Panc1 (cell line): ENCODE measurements around the gene NT5DC2. TPM values are rescaled to one million over a fixed set of nuclear protein-coding genes. Genes with fewer than 3 reads are reported as not detected.

ENCODE experiments used
- ATAC-seq: fragments of 200-7000 bp; cut with Tn5 transposase; 2 replicates; pipeline ENCODE4 v1.9.1; 2020; ENCODE audit warnings: mild to moderate bottlenecking, moderate library complexity
- BruUV-seq: library from RNA; stranded (reverse); fragments of 400-500 nt; replicated peaks from 2 replicates; lab custom pipeline; 2021; lab: Mats Ljungman, UMichigan
- CTCF ChIA-PET: fragments of 300-600 bp; sonication (Branson Sonifier 250); formaldehyde crosslinking; loops from one replicate; lab custom pipeline; 2022; ENCODE audit warnings: antibody characterized with exemption; lab: Charles Lee
- POLR2A ChIA-PET: fragments of 300-600 bp; sonication (Branson Sonifier 250); formaldehyde crosslinking; loops from one replicate; lab custom pipeline; 2022; ENCODE audit warnings: antibody characterized with exemption; lab: Charles Lee
- DNase-seq: peaks from one replicate; pipeline ENCODE4 v3.0.0-alpha.2; 2010; ENCODE audit warnings: low read depth, low spot score
- H3K27ac ChIP-seq: 2 replicates; pipeline ENCODE4 v1.5.1; 2011; ENCODE audit warnings: mild to moderate bottlenecking, low read length, inconsistent platforms
- H3K27me3 ChIP-seq: fragments of 200-500 bp; sonication (Bioruptor generic); 2 replicates; pipeline ENCODE4 v1.6.0; 2014; ENCODE audit warnings: low read length, inconsistent platforms; ENCODE audit not compliant: control insufficient read depth, insufficient read depth
- H3K36me3 ChIP-seq: fragments of 200-500 bp; sonication (Bioruptor generic); 2 replicates; pipeline ENCODE4 v1.5.1; 2014; ENCODE audit warnings: inconsistent platforms, mild to moderate bottlenecking, low read length, moderate library complexity; ENCODE audit not compliant: control insufficient read depth, insufficient read depth
- H3K4me1 ChIP-seq: 2 replicates; pipeline ENCODE4 v1.5.1; 2011; ENCODE audit warnings: inconsistent platforms, mild to moderate bottlenecking, low read length, moderate library complexity; ENCODE audit not compliant: control insufficient read depth, insufficient read depth
- H3K4me3 ChIP-seq, 2 experiments: 2 replicates each; pipeline ENCODE4 v1.5.1; 2011 to 2012; ENCODE audit warnings: low read depth in 2 of 2, low read length in 2 of 2, mild to moderate bottlenecking in 2 of 2, inconsistent platforms in 1 of 2, moderate library complexity in 1 of 2
- H3K9me3 ChIP-seq: fragments of 200-500 bp; sonication (Bioruptor generic); 2 replicates; pipeline ENCODE4 v1.5.1; 2014; ENCODE audit warnings: low read depth, mild to moderate bottlenecking, inconsistent platforms, low read length, moderate library complexity; ENCODE audit not compliant: control insufficient read depth, insufficient read depth
- CTCF ChIP-seq: fragments of 450-650 bp; IDR thresholded peaks from 2 replicates; pipeline ENCODE4 v1.5.1; 2017; ENCODE audit warnings: mild to moderate bottlenecking
- POLR2AphosphoS5 ChIP-seq: IDR thresholded peaks from 2 replicates; pipeline ENCODE4 v1.6.1; 2012; ENCODE audit warnings: mild to moderate bottlenecking, low read depth, low read length, moderate library complexity
- REST ChIP-seq, 2 experiments: IDR thresholded peaks; 2 replicates each; pipeline ENCODE4 v1.6.1; 2011 to 2012; ENCODE audit warnings: low read depth in 2 of 2, control low read depth in 1 of 2, low read length in 1 of 2, mild to moderate bottlenecking in 1 of 2, moderate library complexity in 1 of 2; ENCODE audit not compliant: insufficient read depth in 1 of 2
- SIN3A ChIP-seq: IDR thresholded peaks from 2 replicates; pipeline ENCODE4 v1.6.1; 2012; ENCODE audit warnings: low read depth, mild to moderate bottlenecking, low read length, moderate library complexity, borderline replicate concordance; ENCODE audit not compliant: insufficient read depth
- TCF7L2 ChIP-seq: IDR thresholded peaks from 2 replicates; pipeline ENCODE4 v1.6.1; 2011; ENCODE audit warnings: mild to moderate bottlenecking, low read depth, low read length, inconsistent platforms
- in situ Hi-C: cut with HindIII; loops from 2 replicates; pipeline ENCODE4 v1.10.0; 2016; ENCODE audit warnings: low sequenced_read_pairs, low pct_unique_long_range_greater_than_20kb
- intact Hi-C: fragments of 100-400 bp; cut with micrococcal nuclease; formaldehyde crosslinking; loops from one replicate; pipeline ENCODE4 v1.10.0; 2022; ENCODE audit not compliant: unreplicated experiment
- total RNA-seq: library from RNA; stranded (reverse); gene quantifications from one replicate; pipeline ENCODE4 v1.2.1, GENCODE V29; 2021; ENCODE audit not compliant: unreplicated experiment

The NT5DC2 gene
- total RNA-seq, 1 experiment from 2014 or later = 137 TPM

- Histone ChIP-seq H3K4me3 (no peak overlapping the region), H3K36me3 (peaks cover 3% of the 10 kb centered on the region; the same call in 1 of the 2 replicates), H3K9me3 (no peaks in the 10 kb centered on the region), H3K27ac (no peak overlapping the region), H3K4me1 (no peaks in the 10 kb centered on the region), H3K27me3 (no peaks in the 10 kb centered on the region)
- no TSS peak for BruUV-seq
- CTCF ChIA-PET = no interaction called here
- POLR2A ChIA-PET = interaction anchor here (0.6 kb wide), 1 partner anchor 332 kb away, joined by 4 read pairs; no protein-coding TSS in a partner anchor
- TF ChIP-seq REST (IDR thresholded peaks at IDR 0.05; ENCODE audit: insufficient read depth in 1 of 2, low read depth in 2 of 2, low read length in 1 of 2) (no peak), CTCF (no peak), SIN3A (no peak), TCF7L2 (no peak), POLR2AphosphoS5 (no peak)
- DNase-seq (no peak), ATAC-seq (no peak)
- in situ Hi-C loops (no loop called here), intact Hi-C loops (no loop called here)
Measured at GRCh38 chr3:52479037-52479876, 54.4 kb downstream of the NT5DC2 start.

GRCh38 chr3:52477796-52478095 lies 55.9 kb downstream of the NT5DC2 start:
- ATAC-seq = no peak
- H3K27me3 ChIP-seq = no peaks in the 10 kb centered on the region
- ChIA-PET CTCF (no interaction called here), POLR2A (interaction anchor here (0.7 kb wide), 1 partner anchor 227 kb away, joined by 3 read pairs; no protein-coding TSS in a partner anchor)
- no peak for DNase-seq
- no peaks in the 10 kb centered on the region for H3K4me1 ChIP-seq
- H3K36me3 ChIP-seq = peaks cover 3% of the 10 kb centered on the region; the same call in 1 of the 2 replicates
- no peak for TF ChIP-seq REST (IDR thresholded peaks at IDR 0.05; ENCODE audit: insufficient read depth in 1 of 2, low read depth in 2 of 2, low read length in 1 of 2)
- TF ChIP-seq SIN3A = no peak
- no peak for TF ChIP-seq POLR2AphosphoS5
- TF ChIP-seq CTCF = no peak
- no peak for TF ChIP-seq TCF7L2
- H3K9me3 ChIP-seq = no peaks in the 10 kb centered on the region
- in situ Hi-C loops (no loop called here), intact Hi-C loops (no loop called here)
- no TSS peak for BruUV-seq
- H3K27ac ChIP-seq = no peak overlapping the region
- no peak overlapping the region for H3K4me3 ChIP-seq
